GM12875 (cell line): Measurements from ENCODE around the gene SPHKAP.
"Not testable (repeated sequence)": the region's sequence is repeated elsewhere in the genome, so short reads cannot be mapped to it uniquely, and the experiment has no call there.

Source experiments
- H3K4me3 ChIP-seq: one replicate; pipeline ENCODE4 v1.5.1; 2011; ENCODE audit warnings: low read depth, low read length, control low read depth
- TF ChIP-seq, protein P1 (sequence below): IDR thresholded peaks from 2 replicates; pipeline ENCODE4 v1.5.1; 2011; ENCODE audit warnings: low read depth, mild to moderate bottlenecking, control low read depth, inconsistent platforms, low read length, moderate library complexity, borderline replicate concordance; ENCODE audit not compliant: insufficient read depth

Gene SPHKAP

DNA sequence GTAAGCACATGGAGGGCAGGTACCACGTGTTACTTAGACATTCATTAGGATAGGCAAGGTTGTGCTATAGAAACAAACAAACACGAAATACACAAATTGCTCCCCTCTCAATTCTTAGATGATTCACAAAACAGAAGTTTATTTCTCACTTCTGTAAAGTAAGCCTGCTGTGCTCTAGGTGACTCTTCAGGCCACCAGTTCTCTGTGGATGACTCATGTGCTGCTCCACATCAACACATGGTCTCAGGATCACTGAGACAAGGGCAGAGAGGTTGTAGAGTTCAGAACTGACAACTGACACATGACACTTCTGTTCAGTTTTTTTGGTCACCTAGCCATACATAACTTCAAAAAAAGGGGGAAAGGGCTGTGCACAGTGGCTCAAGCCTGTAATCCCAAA, 239.5 kb downstream of the SPHKAP start:
- TF ChIP-seq, protein P1, sequence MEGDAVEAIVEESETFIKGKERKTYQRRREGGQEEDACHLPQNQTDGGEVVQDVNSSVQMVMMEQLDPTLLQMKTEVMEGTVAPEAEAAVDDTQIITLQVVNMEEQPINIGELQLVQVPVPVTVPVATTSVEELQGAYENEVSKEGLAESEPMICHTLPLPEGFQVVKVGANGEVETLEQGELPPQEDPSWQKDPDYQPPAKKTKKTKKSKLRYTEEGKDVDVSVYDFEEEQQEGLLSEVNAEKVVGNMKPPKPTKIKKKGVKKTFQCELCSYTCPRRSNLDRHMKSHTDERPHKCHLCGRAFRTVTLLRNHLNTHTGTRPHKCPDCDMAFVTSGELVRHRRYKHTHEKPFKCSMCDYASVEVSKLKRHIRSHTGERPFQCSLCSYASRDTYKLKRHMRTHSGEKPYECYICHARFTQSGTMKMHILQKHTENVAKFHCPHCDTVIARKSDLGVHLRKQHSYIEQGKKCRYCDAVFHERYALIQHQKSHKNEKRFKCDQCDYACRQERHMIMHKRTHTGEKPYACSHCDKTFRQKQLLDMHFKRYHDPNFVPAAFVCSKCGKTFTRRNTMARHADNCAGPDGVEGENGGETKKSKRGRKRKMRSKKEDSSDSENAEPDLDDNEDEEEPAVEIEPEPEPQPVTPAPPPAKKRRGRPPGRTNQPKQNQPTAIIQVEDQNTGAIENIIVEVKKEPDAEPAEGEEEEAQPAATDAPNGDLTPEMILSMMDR: no peak
- H3K4me3 ChIP-seq: no peak overlapping the region

DNA sequence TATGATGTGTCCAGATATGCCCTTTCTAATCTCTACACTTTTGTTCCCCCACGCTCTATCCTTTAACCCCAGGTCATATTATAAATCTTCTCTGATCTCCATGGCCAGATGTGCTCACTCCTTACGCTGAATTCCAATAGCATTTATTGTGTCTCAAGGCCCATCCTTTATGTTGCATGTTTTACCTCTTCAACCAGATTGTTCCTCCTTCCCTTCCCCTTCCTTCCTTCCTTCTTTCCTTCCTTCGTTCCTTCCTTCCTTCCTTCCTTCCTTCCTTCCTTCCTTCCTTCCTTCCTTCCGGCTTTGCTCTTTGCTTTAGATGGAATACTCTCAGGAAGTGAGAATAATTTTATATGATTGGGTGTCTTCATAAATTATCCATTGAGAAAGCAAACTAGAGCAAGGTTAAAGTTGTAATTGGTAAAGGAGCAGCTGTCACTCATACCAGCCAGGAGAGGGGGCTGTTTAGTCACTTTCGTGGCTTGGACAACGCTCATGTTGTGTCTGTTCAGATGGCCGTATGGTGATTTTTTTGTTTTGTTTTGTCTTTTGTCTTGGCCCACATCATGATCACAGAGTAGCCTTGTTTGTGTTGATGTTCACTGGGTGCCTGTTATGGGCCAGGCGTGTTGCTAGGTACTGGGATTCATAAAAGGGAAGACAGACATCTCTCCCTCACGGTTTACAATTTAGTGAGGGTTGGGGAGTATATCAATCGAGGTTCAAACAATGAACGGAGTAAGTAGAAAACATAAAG, 242.0 kb downstream of the SPHKAP start:
- TF ChIP-seq, protein P1: peak; percentile 62; the same call in 1 of the 2 replicates
- H3K4me3 ChIP-seq: no peak overlapping the region

DNA sequence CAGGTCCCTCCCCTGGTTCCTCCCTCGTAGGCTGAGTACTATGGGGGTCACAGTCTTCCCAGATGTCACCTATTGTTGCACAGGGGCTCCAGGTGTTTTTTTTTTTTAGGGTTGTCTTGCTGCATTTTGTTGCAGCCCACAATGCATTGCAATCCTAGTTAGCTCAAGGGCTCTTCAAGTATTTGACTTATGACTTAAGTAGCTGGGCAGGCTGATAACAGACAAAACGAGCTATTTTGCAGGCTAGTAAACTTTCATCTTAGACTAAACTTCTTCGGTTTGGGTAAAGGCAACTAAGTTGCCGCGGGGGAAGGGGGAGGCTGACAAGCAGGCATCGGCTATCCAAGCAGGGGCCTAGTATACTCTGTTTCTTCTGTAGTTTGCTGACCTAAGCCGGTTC, 245.2 kb downstream of the SPHKAP start:
- H3K4me3 ChIP-seq: not testable (repeated sequence)

DNA sequence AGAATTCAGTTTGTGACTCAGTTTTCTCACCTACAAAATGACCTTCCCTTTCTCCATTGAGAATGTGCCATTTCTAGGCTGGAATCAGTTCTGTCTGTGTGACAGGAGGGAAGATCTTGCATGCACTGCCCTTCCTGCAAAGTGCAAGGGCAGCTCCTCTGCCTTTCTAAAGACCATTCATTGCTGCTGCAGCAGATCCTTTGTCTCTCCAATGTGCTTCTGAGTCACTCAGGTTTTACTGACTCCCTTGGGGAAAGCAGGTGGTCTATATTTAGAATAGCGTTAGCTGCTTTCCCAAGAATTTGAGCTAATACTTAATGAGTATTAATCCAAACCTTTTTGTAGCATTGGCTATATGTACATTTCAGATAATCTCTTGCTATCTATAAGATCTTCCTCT, 247.6 kb downstream of the SPHKAP start:
- TF ChIP-seq, protein P1: no peak
- H3K4me3 ChIP-seq: no peak overlapping the region

DNA sequence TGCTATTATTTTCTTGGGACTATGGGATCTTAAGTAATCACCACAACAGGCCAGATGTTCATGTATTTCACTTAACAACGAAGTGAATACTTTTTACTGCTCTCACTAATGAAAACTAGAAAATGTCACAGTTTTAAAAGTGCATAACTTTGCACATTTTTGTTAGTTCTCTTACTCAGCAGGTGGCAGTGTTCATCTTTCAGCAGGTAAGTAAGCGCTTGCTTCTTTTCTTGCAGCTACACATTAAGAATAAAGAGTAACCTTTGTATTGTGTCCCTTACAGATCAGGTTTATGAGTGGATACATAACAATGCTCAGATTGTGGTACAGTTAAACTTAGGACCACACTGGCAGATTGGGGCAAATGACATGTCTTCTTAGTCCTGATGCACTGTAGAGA, 249.1 kb downstream of the SPHKAP start:
- TF ChIP-seq, protein P1: no peak
- H3K4me3 ChIP-seq: no peak overlapping the region

DNA sequence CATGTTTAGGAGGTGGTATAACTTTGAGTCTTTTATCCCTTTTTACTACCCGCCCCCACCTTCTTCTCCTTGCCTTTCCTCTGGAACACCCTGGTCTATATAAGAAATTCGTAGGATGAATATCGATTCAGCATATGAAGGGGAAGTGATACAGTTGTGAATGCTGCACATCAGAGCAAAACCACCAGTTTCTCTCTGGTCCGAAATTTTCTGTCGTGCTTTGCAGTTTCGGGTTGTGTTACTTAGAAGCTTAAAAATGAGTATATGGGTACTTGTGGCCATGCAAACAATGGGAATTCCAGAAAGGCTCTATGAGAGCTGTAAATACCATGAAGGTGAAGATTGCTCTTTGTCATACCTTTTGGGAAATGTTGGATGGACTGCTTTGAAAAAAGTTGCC, 249.5 kb downstream of the SPHKAP start:
- no peak overlapping the region for H3K4me3 ChIP-seq
- TF ChIP-seq, protein P1: no peak
